ENCODE measurements around the gene NID1.
"Not testable (repeated sequence)": the region's sequence is repeated elsewhere in the genome, so short reads cannot be mapped to it uniquely, and the experiment has no call there.

Gene NID1

DNA sequence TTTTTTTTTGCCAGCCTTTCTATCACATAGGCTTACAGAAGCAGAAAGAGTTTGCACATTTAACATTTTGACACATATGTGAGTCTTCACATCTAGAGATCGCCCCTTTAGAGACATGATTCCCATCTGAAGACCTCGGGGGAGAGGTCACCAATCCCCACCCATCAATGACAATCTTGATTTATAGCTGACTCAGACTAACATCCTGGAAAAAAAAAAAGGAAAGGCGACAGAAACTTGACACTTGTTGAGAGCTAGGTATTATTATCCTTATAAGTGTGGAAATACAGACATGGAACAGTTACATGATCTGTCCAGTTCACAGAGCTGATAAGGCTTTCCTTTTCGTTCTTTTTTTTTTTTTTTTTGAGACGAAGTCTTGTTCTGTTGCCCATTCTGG lies 28.0 kb upstream of the NID1 start:
- DNase-seq (ENCODE audit: low spot score): no peak

DNA sequence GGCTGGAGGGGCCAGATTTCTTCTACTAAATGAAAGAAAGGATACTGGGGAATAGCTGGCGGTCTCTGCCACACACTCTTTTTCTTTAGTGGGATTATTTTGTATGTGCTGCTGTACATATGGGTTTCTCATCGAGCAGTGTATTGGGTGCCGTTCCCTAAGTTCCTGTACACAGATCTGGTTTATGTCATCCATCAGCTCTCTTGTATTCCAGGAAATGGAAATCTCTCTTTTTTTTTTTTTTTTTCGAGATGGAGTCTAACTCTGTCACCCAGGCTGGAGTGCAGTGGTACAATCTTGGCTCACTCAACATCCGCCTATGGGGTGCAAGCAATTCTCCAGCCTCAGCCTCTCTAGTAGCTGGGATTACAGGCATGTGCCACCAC lies 27.0 kb upstream of the NID1 start:
- no peak for DNase-seq (ENCODE audit: low spot score)

GRCh38 chr1:236090741-236091147 lies 25.9 kb upstream of the NID1 start:
- no peak for DNase-seq (ENCODE audit: low spot score)

- DNase-seq (ENCODE audit: low spot score): no peak
Observed at GRCh38 chr1:236089046-236089773, 24.3 kb upstream of the NID1 start.

- DNase-seq (ENCODE audit: low spot score): no peak
Observed at GRCh38 chr1:236086537-236086936, 21.6 kb upstream of the NID1 start.

DNA sequence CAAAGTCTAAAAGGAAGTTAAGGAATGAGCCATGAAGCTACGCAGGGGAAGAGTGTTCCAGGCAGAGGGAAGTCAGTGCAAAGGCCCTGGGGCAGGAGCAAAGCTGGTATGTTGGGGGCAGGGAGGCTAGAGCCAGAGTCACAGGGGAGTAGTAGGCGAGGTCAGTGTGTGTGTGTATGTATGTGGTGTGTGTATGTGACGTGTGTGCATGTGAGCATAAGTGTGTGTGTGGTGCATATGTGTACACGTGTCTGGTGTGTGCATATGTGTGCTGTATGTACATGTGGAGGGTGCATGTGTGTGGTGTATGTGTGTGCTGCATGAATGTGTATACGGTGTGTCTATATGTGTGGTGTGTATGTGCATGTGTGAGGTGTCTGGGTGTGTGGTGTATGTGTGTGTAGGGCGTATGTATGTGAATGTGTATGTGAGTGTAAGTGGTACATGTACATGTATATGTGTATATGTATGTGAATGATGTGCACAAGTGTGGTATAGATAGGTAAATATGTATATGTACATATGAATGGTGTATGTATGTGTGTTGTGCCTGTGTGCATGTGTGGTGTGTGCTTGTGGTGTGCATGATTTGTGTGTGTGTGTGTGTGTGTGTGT lies 20.8 kb upstream of the NID1 start:
- DNase-seq (ENCODE audit: low spot score): no peak

DNA sequence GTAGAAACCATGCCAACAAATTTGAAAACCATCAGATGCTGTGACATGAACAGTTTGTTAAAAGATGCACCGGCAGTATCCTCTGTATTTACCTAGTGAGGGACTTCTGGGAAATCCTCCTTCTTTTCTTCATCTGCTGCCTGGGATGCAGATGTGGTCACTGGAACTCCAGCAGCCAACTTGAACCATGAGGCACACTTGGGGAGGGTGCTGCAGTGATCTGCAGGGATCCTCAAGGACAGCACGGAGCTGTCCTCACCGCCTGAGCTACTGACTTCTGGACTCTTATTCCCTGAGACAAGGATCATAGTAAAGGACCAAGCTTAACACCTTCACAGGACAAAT lies 19.5 kb upstream of the NID1 start:
- no peak for DNase-seq (ENCODE audit: low spot score)

DNA sequence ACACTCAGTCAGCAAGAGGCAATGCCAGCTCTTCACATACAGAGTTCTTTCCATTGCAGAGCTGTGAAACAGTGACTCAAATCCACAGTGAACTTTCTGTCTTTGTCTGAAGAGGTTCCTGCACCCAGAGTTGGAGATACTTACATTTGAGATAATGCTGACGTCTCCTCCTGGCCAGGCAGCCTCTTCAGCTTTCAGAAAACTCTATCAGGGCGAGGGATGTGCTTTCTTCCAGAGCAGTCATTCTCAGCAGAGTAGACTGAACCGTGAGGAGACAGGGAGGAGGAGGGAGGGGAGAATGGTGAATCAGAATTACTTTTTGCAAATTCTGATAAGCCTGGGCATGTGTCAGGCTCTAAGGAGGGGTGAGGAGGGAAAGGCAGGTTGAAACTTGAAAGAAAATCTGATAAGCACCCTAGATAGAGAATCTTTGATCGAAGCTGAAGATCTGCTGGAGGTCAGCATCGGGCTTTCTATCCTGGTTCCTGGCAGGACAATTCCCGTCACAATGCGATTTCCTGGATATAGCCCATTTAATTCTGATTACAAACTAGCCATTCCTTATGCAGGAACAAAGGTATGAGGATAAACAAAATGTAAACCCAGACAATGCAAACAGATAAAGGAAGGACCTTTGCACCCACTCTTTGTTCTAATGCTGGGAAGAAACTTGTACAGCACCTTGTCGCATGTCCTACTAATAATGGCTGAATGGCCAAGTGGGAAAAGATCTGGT lies 18.9 kb upstream of the NID1 start:
- DNase-seq (ENCODE audit: low spot score): no peak

DNA sequence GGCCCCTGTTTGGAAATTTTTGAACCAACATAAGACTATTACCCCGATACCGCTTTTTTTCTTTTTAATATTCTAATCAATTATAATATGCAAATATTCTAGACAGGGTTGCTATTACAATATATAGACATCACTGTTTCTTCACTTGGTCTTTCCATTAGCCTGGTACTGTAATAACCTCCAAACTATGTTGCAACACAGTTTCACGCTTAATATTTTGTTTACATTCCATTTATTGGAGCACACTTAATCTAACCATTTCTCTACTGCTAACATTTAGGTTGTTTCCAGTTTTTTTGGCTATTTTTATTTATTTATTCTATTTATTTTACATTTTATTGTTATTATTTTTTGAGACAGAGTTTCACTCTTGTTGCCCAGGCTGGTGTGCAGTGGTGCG lies 17.6 kb upstream of the NID1 start:
- DNase-seq (ENCODE audit: low spot score): no peak

DNA sequence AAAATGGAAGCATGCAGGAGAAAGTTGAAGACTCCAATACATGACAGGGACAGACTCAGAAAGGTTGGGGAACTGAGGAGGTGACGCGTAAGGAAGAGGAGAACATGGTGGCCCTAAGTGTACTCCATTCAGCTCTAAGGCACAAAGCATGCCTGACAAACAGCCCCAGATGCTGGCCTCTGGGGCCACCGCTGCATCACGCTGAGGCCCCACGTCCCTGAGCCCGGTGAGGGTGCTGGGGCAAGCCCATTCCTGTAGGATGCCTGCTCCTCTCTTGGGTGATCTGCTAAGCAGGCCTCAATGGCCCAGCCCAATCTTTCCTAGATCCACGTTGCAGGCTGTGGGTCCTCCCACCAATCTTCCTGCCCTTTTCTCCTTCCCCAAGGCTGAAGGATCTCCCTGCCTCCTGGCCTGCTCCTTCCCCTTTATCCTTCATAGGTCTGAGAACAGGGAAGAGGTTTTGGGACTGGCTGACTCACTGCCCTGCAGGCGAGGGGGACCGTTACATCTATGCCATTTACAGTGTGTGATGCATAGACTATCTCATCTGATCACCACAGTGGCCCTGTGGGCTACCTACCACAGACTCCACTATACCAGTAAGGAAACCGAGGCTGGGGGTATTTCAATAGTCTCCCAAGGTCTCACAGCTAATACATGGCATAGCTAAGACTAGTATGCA lies 16.8 kb upstream of the NID1 start:
- DNase-seq (ENCODE audit: low spot score): no peak

- no peak for DNase-seq (ENCODE audit: low spot score)
Observed at GRCh38 chr1:236079703-236080102, 14.8 kb upstream of the NID1 start.

GRCh38 chr1:236078993-236079392 lies 14.1 kb upstream of the NID1 start:
- DNase-seq (ENCODE audit: low spot score): no peak

DNA sequence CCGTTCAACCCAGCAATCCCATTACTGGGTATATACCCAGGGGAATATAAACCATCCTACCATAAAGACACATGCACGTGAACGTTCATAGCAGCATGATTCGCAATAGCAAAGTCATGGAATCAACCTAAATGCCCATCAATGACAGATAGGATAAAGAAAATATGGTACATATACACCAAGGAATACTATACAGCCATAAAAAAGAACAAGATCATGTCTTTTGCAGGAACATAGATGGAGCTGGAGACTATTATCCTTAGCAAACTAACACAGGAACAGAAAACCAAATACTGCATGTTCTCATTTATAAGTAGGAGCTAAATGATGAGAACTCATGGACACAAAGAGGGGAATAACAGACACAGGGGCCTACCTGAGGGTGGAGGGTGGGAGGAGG lies 13.2 kb upstream of the NID1 start:
- DNase-seq (ENCODE audit: low spot score): not testable (repeated sequence)

DNA sequence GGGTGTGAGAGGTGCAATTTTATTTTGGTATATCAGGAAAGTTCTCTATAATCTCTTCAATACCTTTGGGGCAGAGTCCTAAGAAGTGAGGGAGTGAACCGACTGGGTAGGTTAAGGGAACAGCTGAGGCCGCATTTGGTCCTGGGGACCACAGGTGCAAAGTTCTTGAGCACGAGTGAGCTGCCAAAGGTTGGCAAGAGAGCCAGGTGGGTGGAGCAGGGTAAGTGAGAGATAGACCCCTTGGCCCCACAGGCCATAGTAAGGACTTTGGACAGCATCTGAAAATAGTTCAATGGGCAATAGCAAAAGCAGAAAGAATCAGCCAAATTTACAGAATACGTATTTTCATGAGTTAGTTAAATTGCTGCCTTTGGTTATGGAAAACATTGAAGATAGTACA lies 11.0 kb upstream of the NID1 start:
- no peak for DNase-seq (ENCODE audit: low spot score)

GRCh38 chr1:236073307-236073897 lies 8.5 kb upstream of the NID1 start:
- no peak for DNase-seq (ENCODE audit: low spot score)

GRCh38 chr1:236072001-236072400 lies 7.1 kb upstream of the NID1 start:
- no peak for DNase-seq (ENCODE audit: low spot score)

DNA sequence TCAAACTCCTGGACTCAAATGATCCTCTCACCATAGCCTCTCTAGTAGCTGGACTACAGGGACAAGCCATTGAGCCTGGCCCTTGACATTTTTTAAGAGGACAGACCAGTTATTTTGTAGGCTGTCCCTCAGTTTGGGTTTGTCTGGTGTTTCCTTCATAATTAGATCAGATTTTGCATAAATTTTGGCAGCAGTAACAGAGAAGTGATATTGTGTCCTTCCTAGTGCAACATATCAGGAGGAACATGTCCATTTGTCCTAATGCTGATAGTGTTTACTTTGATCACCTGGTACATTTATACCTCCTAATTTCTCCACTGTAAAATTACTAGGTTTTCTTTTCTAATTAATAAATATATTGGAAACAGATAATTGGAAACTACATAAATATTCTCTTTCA lies 5.9 kb upstream of the NID1 start:
- DNase-seq (ENCODE audit: low spot score): no peak

DNA sequence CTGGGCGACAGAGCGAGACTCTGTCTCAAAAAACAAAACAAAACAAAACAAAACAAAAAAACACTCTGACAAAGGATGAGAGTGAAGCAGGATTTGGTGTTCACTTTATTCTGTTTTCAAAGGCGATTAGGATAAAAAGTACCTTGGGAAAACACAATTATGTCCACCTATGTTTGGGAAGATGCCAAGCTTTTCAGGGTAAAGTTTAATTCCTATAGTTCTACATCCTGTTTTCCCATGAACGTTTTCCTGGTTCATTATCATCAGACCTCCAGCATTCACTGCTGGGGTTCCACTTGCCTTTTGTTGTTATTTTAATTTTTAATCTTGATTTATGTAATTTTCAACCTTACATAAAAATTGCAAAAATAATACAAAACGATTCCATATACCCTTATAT lies 4.9 kb upstream of the NID1 start:
- no peak for DNase-seq (ENCODE audit: low spot score)

DNA sequence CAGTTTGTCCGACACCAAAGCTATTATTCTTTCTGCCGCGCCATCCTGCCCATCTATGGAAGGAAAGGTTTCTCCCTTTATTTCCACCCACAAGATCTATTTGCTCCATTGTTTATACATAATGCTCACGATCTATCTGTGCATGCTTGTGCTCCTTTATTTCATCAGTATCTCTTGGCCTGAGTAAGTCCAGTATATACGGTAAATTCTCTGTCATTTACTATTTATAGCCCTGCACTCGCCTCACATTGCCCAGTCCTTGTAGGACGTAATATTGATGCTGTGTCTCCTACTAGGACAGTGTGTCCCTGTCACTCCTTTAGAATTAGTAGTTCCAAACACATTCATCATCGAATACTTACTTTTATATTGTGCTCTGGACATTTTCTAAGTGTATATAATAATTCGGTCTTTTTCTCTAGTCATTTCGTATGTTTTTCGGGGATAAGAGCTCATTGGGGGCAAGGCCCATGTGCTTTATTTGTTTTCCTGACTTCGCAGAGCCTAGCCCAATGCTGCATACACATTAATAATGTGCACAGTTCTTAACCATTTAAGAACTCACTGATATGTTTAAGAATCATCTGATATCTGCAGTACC lies 3.1 kb upstream of the NID1 start:
- peak; percentile 57 for DNase-seq (ENCODE audit: low spot score)

DNA sequence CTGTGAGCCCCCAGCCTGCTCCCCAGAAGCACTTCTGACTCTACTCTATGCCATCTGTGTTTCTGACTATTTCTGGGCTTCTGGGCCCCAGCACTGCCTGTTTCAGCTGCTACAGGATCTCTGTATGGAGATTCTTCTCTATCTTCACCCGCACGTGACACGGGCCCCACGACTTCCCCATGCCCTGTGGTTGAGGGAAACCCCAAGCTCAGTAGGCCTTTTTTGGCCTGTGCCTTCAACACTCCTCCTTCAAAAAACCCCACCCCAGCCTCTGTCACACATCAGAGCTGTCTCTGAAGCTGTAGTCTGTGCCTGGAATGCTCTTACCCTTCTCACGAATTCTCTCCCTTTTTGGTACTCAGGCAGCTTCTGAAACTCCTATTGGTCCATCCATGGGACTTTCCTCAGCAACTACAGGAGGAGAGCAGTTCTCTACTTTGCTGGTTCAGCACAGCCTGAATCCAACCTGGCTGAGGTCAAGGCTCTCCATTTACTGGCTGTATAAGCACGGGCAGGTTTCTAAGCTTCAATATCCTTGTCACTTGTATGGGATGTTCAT lies 2.0 kb upstream of the NID1 start:
- DNase-seq (ENCODE audit: low spot score): peak; percentile 44

DNA sequence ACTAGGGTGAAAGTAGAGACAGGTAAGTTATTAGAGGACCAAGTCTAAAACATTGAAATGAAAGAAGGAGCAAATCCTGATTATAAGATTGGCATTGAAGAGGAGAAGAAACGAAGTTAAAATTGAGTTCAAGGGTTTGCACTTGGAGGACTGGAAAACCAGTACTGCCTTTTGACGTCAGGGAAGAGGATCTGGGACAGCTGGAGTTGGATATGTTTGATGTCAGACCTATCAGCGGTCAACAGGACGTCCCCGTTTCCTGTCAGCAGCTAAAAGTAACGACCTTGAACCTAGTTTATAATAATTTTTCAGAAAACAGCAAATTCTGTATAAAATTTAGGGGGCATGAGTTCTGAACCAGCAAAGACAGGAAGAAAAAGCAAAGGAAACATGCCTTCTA lies 1.2 kb upstream of the NID1 start:
- DNase-seq (ENCODE audit: low spot score): peak; percentile 5

- DNase-seq (ENCODE audit: low spot score): peak; percentile 12
Observed at GRCh38 chr1:236065509-236066005, 667 bp upstream of the NID1 start.

Measured in cerebellar cortex (tissue), 1 donor.